HG03196 (cell line): ENCODE results near the gene ACSM2A.
"Not testable (repeated sequence)": the region's sequence is repeated elsewhere in the genome, so short reads cannot be mapped to it uniquely, and the experiment has no call there.

ENCODE experiments used
- ATAC-seq: cut with Tn5 transposase; IDR thresholded peaks from one replicate; pipeline ENCODE4 v1.9.1; 2021; ENCODE audit not compliant: unreplicated experiment

The ACSM2A gene

DNA sequence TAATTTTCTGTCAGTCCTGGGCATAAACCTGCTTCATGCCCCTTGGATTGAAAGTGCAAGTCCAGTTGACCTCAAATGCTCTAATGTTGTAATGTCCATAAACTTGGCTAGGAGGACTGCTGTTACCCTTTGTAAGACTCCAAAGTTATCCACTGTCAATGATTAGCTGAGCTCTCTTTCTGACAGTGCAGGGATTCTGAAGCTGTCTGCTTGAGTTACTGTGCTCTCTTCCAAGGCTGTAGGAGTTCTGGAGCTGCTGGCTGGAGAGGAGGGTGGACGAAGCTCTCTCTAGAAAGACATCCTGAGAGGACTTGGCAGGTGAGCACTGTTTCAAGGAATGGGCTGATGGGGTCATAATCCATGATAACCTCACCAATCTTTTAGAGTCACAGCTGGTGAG is at the start of gene ACSM2A:
ACSM2A (plus strand) TSS at position 158 of the 400 bp plus-strand sequence. CDS start 8,594 bp downstream, outside the sequence.
- not testable (repeated sequence) for ATAC-seq

DNA sequence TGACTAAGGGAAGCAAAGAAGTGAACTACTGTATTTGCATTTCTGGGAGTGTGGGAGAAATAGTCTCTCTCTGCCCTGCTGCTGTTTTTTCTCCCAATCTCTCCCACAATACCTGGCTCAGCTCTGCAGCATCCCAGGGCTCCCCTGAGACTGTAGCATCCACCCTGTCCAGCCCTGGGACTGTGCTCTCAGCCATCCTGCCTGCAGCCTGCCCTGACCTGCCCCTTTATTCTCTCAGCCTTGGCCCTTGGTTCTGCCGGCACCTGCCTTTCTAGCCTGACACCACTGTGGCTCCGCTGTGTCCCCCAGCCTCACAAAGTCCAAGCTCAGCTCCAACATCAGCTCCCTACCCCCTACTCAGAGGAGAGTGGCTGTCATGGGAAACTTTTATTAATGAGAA is 48.7 kb upstream of the ACSM2A start:
- no peak for ATAC-seq

GRCh38 chr16:20404637-20405036 is 46.7 kb upstream of the ACSM2A start, which contains the start of gene PDILT:
Gene PDILT, minus strand, starts transcription at chr16:20404737. Its CDS starts 5,437 bp downstream, at chr16:20399300.
- ATAC-seq, result no peak

GRCh38 chr16:20409398-20410120 is 41.8 kb upstream of the ACSM2A start, which contains the start of gene ACSM5:
Gene ACSM5, plus strand, starts transcription at chr16:20409534. Its CDS starts 1,951 bp downstream, at chr16:20411485.
- ATAC-seq, result peak; percentile 25

DNA sequence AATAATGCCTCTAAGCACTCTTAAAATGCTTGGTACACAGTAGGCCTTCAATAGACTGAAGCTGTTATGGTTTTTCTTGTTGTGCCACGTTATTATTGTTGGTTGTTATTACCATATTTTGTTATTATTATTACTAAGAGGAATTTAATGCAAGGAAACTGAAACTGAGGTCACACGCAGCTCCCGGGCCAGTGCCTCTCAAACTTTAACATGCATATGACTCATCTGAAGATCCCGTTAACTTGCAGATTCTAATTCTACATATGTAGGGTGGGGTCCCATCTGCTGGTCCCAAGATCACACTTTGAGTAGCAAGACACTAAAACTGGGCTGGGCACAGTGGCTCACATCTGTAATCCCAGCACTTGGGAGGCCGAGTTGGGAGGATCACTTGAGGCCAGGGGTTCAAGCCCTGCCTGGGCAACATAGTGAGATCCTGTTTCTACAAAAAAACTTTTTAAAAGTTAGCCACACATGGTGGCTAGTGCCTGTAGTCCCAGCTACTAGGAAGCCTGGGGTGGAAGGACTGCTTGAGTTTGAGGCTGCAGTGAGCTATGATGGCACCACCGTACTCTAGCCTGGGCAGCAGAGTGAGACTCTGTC is 41.1 kb upstream of the ACSM2A start:
- ATAC-seq, result peak; percentile 67

DNA sequence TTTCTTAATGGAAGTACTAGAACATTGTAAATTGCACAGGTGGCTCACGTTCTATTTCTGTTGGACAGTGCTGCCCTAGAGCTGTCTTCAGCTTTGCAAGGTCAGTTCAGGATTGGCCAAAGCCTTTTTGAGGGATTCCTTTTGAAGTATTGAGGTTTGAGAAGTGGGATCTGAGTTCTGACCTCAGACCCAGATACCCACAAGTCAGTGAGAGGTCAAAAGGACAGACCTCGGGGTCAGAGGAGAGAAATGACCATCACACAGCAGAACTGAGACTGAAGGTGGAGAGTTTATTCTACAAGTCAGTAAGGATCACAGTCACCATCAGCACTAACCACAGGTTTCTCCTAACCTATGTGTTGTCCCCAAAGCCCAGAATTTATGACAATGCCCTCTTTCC is 40.3 kb upstream of the ACSM2A start:
- ATAC-seq, result no peak

DNA sequence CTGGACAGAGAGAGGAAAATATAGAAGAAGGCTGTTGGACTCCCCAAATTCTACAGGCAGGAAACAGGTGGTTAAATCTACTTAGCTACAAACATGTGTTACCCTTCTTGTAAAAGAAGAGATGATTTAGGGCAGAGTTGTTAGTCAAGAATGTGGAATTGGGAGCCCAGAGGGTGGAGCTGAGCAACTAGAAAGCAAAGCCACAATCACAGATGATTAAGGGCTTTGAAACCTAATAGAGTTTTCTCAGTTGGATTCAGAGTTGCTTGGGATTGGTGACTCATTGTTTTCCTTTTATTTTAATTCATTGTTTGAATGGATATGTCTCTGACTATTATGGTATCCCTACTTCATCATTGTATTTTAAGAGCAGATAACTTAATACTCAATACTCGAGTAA is 35.8 kb upstream of the ACSM2A start:
- no peak for ATAC-seq

DNA sequence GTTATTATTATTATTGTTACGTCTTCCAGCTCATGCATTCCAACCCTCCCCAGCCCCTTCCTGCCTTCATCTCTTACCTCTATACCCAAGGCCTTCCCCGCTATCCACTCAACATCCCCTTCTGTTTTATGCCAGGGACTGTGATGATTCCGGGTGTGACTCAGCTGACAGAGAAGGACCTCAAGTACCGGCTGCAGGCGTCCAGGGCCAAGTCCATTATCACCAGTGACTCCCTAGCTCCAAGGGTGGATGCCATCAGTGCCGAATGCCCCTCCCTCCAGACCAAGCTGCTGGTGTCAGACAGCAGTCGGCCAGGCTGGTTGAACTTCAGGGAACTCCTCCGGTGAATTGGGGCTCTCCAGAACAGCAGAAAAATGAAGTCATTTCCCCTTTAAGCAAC is 32.2 kb upstream of the ACSM2A start:
- not testable (repeated sequence) for ATAC-seq

GRCh38 chr16:20421748-20422147 is 29.6 kb upstream of the ACSM2A start:
- not testable (repeated sequence) for ATAC-seq

DNA sequence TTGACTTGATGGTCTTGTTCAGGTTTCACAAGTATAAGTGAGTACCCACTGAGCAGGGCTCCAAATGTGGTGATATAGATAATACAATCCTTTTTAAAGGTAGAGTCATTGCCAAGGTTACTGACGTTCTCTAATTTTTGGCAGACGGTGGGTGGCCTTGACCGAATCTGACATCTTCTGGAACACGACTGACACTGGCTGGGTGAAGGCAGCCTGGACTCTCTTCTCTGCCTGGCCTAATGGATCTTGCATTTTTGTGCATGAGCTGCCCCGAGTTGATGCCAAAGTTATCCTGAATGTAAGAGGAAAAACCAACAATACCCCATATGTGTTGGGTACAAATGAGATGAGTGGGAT is 27.6 kb upstream of the ACSM2A start:
- ATAC-seq, result not testable (repeated sequence)

DNA sequence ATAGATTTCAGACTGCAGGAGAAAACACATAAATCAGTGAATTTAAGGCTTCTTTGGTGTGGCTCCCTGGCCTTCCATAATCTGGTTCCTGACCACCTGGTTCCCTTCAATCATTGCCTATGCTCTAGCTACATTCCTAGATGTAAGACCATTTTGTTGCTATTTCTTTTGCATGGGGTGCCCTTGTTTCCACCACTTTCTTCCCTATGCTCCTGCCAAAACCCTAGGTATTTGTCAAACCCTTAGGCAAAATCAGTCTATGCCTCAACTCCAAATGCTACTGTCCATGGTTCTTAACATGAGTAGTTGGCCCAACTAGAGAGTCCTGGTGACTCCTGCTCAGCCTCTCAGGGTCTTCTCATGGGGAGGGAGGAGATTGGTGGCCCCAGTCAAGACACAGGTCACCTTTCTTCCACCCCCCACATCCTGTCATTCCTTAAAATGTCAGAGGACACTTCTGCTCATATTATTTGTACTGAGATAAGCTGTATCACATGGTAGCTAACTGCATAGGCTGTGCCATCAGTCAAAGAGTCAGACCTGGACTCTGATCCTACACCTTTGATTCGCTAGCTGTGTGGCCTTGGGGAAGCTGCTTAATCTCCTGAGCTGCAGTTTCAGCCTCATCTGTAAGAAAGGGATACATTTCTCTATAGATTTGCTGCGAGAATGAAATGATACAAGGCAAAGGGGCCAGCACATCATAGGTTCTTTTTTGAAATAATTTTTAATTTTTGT is 27.0 kb upstream of the ACSM2A start:
- no peak for ATAC-seq

DNA sequence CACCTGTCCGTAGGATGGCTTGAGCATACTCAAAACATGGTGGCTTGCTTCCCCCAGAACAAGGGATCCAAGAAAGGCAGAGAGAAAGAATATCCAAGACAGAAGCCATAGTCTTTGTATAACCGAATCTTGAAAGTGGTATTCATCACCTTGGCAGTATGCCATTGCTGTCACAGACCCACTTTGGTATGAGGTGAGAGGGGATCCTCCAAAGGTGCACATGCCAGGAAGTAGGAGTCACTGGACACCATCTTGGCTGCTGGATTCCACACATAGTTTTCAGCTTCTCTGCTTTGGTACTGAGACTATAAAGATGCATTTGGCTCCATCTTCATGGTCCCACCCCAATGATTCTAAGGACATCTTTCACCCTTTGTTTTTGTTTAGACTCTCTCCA is 23.9 kb upstream of the ACSM2A start:
- not testable (repeated sequence) for ATAC-seq

DNA sequence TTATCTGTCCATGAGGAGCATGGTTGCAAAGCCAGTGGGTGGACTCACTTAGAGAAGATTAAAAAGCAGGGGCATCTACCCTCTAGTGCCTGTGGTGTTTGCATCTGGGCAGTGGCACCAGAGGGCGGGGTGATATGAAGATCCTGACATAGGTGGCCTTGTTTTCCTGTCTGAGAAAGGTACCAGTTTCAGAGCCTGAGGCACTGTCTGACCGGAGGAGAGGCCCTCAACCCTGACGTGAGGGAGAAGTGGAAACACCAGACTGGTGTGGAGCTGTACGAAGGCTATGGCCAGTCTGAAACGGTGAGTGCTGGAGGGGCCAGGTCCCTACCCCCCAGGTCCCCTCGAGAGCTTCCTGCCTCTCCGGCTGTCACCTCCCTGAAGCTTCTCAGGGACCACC is 21.8 kb upstream of the ACSM2A start:
- not testable (repeated sequence) for ATAC-seq

GRCh38 chr16:20430480-20430879 is 20.8 kb upstream of the ACSM2A start:
- ATAC-seq, result not testable (repeated sequence)

- no peak for ATAC-seq
These were observed 20.4 kb upstream of the ACSM2A start for GRCh38 chr16:20430948-20431347.

- ATAC-seq, result not testable (repeated sequence)
These were observed 12.4 kb upstream of the ACSM2A start for GRCh38 chr16:20438950-20439349.

DNA sequence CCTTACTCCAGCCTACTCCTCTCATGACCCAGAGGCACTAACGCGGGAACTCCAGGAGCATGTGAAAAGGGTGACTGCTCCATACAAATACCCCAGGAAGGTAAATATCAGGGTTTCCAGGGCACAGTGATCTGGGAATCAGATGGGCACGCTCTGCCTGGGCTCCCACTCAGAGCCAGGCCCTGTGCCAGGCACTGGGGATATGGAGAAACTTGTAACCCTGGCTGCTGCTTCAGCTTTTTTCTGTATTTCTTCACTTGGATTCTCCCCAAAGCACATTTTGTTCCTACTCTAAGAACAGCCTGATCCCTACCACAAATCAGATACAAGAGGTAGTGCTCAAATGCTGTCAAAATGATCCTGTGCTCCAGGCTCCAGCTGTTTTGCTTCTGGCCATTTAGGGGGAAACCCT is 11.5 kb upstream of the ACSM2A start:
- ATAC-seq, result not testable (repeated sequence)

- not testable (repeated sequence) for ATAC-seq
These were observed 10.6 kb upstream of the ACSM2A start for GRCh38 chr16:20440731-20441130.

DNA sequence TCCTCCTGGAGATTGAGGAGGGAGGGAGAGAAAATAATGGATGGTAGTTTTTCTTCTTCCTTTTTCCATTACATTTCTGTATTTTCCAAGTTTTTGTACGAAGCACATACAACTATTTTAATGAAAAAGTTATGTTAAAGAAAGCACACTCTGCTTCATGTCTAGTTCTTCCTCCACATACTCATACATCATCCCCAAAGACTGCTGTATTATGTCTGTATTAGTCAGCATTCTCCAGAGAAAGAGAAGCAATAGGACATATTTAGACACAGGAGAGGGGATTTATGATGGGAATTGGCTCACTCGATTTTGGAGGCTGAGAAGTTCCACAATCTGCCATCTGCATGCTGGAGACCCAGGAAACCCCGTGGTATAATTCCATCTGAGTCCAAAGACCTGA is 10.1 kb upstream of the ACSM2A start:
- ATAC-seq, result no peak

GRCh38 chr16:20441859-20442258 is 9.5 kb upstream of the ACSM2A start:
- not testable (repeated sequence) for ATAC-seq

GRCh38 chr16:20446652-20447393 is 4.5 kb upstream of the ACSM2A start:
- ATAC-seq, result not testable (repeated sequence)
